Hepatocyte (in vitro differentiated cells): ENCODE data around the gene GRIK4. TPM values are rescaled to one million over a fixed set of nuclear protein-coding genes. Genes with fewer than 3 reads are reported as not detected.

Experiments
- DNase-seq: peaks from one replicate; pipeline ENCODE4 v3.0.0-alpha.2; 2016; ENCODE audit warnings: low spot score
- H2AFZ ChIP-seq: fragments of 200-600 bp; sonication (generic); 2 replicates; pipeline ENCODE4 v1.6.0; 2016; ENCODE audit warnings: antibody characterized with exemption, mild to moderate bottlenecking
- H3K27ac ChIP-seq: fragments of 200-600 bp; sonication (generic); 2 replicates; pipeline ENCODE4 v1.5.1; 2016; ENCODE audit warnings: mild to moderate bottlenecking
- H3K27me3 ChIP-seq: fragments of 200-600 bp; sonication (generic); 2 replicates; pipeline ENCODE4 v1.6.1; 2016
- H3K36me3 ChIP-seq: fragments of 200-600 bp; sonication (generic); replicated peaks from 2 replicates; pipeline ENCODE4 v1.5.1; 2016; ENCODE audit warnings: low read depth; ENCODE audit not compliant: insufficient read depth
- H3K4me1 ChIP-seq: fragments of 200-600 bp; sonication (generic); 2 replicates; pipeline ENCODE4 v1.5.1; 2016; ENCODE audit warnings: mild to moderate bottlenecking, moderate library complexity; ENCODE audit not compliant: insufficient read depth
- H3K4me2 ChIP-seq: fragments of 200-600 bp; sonication (generic); 2 replicates; pipeline ENCODE4 v1.6.0; 2016
- H3K4me3 ChIP-seq: fragments of 200-600 bp; sonication (generic); 2 replicates; pipeline ENCODE4 v1.5.1; 2016; ENCODE audit warnings: mild to moderate bottlenecking
- H3K79me2 ChIP-seq: fragments of 200-600 bp; sonication (generic); 2 replicates; pipeline ENCODE4 v1.6.0; 2017; ENCODE audit warnings: mild to moderate bottlenecking
- H3K9me2 ChIP-seq: fragments of 200-600 bp; sonication (generic); replicated peaks from 2 replicates; pipeline ENCODE4 v1.6.0; 2017; ENCODE audit warnings: mild to moderate bottlenecking; ENCODE audit not compliant: insufficient read depth
- H3K9me3 ChIP-seq: fragments of 200-600 bp; sonication (generic); 2 replicates; pipeline ENCODE4 v1.5.1; 2016; ENCODE audit warnings: low read depth, mild to moderate bottlenecking
- H4K20me1 ChIP-seq: fragments of 200-600 bp; sonication (generic); 2 replicates; pipeline ENCODE4 v1.6.0; 2016; ENCODE audit warnings: mild to moderate bottlenecking; ENCODE audit not compliant: insufficient read depth, poor library complexity, severe bottlenecking
- EZH2 ChIP-seq: fragments of 200-600 bp; sonication (generic); IDR thresholded peaks from 2 replicates; pipeline ENCODE4 v1.6.1; 2016; ENCODE audit warnings: antibody characterized with exemption, mild to moderate bottlenecking, borderline replicate concordance
- EZH2phosphoT487 ChIP-seq: fragments of 200-600 bp; sonication (generic); IDR thresholded peaks from one replicate; pipeline ENCODE4 v1.6.1; 2018; ENCODE audit warnings: antibody characterized with exemption, mild to moderate bottlenecking, low read depth, moderate library complexity; ENCODE audit not compliant: unreplicated experiment, severe bottlenecking
- WGBS: methylation state at CpG from one replicate; pipeline ENCODE4 v1.1.6; 2016; ENCODE audit warnings: low lambda C conversion rate; ENCODE audit errors: missing lambda C conversion rate; 5-methylcytosine and 5-hydroxymethylcytosine counted together
- polyA plus RNA-seq: library from polyadenylated mRNA; unstranded; fragments of >200 nt; fragmentation: Nextera tagmentation; extraction: Ambion mirVana; gene quantifications from 2 replicates; pipeline ENCODE4 v1.2.1, GENCODE V29; 2016
- total RNA-seq: library from RNA; depleted of rRNA; stranded (reverse); fragments of >200 nt; gene quantifications from 2 replicates; pipeline ENCODE4 v1.2.3, GENCODE V29; 2014
- TF ChIP-seq, protein P1 (sequence below): fragments of 200-600 bp; sonication (generic); IDR thresholded peaks from 2 replicates; pipeline ENCODE4 v1.5.1; 2016; ENCODE audit warnings: antibody characterized with exemption, mild to moderate bottlenecking; ENCODE audit not compliant: poor library complexity

The GRIK4 gene
- total and polyA plus RNA-seq, 2 experiments from 2014 or later: 1.5 to 2.3 TPM

DNA sequence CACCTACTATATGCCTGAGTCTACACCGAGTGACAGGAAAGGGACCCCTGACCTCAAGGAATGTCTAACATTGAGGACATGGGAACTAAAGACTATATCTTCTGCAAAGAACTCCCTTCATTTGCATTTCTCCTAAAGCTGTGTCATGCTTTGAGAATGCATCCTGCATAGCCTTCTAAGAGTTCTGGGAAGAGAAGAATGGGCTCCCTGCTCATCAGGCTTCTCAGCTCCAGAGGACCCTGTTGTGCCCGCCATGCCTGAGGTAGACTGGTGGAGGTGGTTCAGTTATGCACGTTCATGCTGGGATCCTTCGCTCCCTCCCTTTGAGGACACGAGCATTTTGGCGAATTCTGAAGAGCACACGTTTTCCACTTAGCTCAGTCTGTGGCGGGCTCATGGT, 63.3 kb downstream of the GRIK4 start:
- no peak overlapping the region for H3K4me2 ChIP-seq
- H3K4me1 ChIP-seq: no peaks in the 10 kb centered on the region
- H2AFZ ChIP-seq: no peak overlapping the region
- no peak overlapping the region for H3K27ac ChIP-seq
- H4K20me1 ChIP-seq: no peaks in the 10 kb centered on the region
- H3K9me3 ChIP-seq: no peaks in the 10 kb centered on the region
- H3K36me3 ChIP-seq: no peaks in the 10 kb centered on the region
- no peak overlapping the region for H3K4me3 ChIP-seq
- DNase-seq: no peak
- WGBS: 79% methylated on average over 8 of the region's 8 CpGs
- TF ChIP-seq EZH2phosphoT487 (no peak), EZH2 (no peak)
- TF ChIP-seq, protein P1, sequence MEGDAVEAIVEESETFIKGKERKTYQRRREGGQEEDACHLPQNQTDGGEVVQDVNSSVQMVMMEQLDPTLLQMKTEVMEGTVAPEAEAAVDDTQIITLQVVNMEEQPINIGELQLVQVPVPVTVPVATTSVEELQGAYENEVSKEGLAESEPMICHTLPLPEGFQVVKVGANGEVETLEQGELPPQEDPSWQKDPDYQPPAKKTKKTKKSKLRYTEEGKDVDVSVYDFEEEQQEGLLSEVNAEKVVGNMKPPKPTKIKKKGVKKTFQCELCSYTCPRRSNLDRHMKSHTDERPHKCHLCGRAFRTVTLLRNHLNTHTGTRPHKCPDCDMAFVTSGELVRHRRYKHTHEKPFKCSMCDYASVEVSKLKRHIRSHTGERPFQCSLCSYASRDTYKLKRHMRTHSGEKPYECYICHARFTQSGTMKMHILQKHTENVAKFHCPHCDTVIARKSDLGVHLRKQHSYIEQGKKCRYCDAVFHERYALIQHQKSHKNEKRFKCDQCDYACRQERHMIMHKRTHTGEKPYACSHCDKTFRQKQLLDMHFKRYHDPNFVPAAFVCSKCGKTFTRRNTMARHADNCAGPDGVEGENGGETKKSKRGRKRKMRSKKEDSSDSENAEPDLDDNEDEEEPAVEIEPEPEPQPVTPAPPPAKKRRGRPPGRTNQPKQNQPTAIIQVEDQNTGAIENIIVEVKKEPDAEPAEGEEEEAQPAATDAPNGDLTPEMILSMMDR: no peak
- no peaks in the 10 kb centered on the region for H3K79me2 ChIP-seq
- peaks cover 9% of the 10 kb centered on the region for H3K27me3 ChIP-seq
- H3K9me2 ChIP-seq: no peaks in the 10 kb centered on the region

DNA sequence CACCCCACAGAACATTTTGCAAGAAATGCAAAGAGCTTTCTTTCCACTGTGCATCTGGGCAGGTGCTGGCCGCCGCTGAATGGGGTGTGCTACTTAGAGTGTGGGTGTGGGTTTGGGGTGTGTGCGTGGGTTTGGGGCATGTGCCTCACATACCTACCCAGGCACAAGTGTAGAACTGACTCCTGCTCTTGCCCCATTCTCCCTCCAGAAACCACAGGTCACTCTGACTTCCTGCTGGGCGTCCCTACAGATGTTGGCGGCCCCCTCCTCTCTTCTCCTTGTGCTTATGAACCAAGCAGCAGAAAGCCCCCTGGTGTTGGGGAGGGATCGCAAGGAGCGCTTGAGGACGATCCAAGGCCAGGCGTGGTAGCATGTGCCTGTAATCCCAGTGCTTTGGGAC, 63.9 kb downstream of the GRIK4 start:
- no peaks in the 10 kb centered on the region for H4K20me1 ChIP-seq
- H2AFZ ChIP-seq: no peak overlapping the region
- H3K9me3 ChIP-seq: no peaks in the 10 kb centered on the region
- H3K9me2 ChIP-seq: no peaks in the 10 kb centered on the region
- no peak overlapping the region for H3K4me2 ChIP-seq
- H3K4me1 ChIP-seq: no peaks in the 10 kb centered on the region
- H3K27ac ChIP-seq: no peak overlapping the region
- no peaks in the 10 kb centered on the region for H3K79me2 ChIP-seq
- H3K4me3 ChIP-seq: no peak overlapping the region
- TF ChIP-seq EZH2phosphoT487: no peak
- TF ChIP-seq EZH2: no peak
- TF ChIP-seq, protein P1: no peak
- no peaks in the 10 kb centered on the region for H3K36me3 ChIP-seq
- DNase-seq: no peak
- H3K27me3 ChIP-seq: peaks cover 9% of the 10 kb centered on the region
- 85% methylated on average over 9 of the region's 9 CpGs for WGBS

DNA sequence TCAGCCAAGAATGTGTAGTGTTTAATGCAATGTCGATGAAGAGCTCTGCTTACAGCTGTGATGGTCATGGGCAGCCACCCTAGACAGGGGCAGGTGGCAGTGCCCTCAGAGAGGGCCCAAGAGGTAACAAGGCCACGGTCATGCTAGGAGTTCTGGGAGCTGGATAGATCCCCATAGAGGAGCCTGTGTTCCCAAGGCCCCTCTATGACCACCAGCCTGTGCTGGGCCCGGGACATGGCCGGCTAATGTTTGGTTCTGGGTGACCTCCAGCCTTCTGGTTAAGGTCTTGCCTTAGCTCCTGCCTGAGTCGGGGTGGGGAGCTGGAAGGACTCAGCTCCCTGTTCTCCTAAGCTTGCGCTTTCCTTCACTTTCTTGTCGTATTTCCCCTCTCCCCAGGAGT, 65.1 kb downstream of the GRIK4 start:
- 92% methylated on average over 7 of the region's 7 CpGs for WGBS
- H3K4me1 ChIP-seq: no peaks in the 10 kb centered on the region
- H2AFZ ChIP-seq: no peak overlapping the region

DNA sequence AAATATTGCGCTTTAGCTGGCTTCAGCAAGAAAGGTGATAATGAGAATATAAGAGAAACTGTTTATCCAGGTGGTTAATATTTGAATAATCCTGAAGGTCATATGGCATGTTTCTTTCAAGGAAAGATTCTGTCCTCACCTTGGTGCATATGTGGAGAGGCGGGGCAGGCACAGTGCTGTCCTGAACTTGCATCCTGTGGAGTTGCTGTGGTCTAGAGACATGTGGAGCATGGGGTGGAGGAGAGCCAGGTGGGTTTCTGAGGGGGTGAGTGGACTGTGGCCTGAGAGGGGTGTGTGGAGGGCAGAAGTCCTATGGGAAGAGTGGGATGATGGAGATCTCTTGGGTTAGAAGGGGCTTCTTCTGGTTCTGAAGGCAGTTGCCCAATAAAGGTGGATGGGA, 65.5 kb downstream of the GRIK4 start:
- Histone ChIP-seq H3K79me2 (no peaks in the 10 kb centered on the region), H3K4me1 (no peaks in the 10 kb centered on the region), H3K36me3 (no peaks in the 10 kb centered on the region), H3K4me3 (no peak overlapping the region), H3K9me3 (no peaks in the 10 kb centered on the region), H4K20me1 (no peaks in the 10 kb centered on the region), H3K27me3 (peaks cover 9% of the 10 kb centered on the region), H2AFZ (no peak overlapping the region), H3K27ac (no peak overlapping the region), H3K4me2 (no peak overlapping the region), H3K9me2 (no peaks in the 10 kb centered on the region)
- TF ChIP-seq, protein P1: no peak
- TF ChIP-seq EZH2phosphoT487 (no peak), EZH2 (no peak)
- 90% methylated on average over 2 of the region's 2 CpGs for WGBS
- DNase-seq: no peak

More for the DNA sequence above, 65.1 kb downstream of the GRIK4 start:
- H3K36me3 ChIP-seq: no peaks in the 10 kb centered on the region
- H3K79me2 ChIP-seq: no peaks in the 10 kb centered on the region
- no peak overlapping the region for H3K27ac ChIP-seq
- no peaks in the 10 kb centered on the region for H3K9me2 ChIP-seq
- H3K9me3 ChIP-seq: no peaks in the 10 kb centered on the region
- no peak for TF ChIP-seq EZH2
- no peaks in the 10 kb centered on the region for H4K20me1 ChIP-seq
- H3K4me2 ChIP-seq: no peak overlapping the region
- H3K27me3 ChIP-seq: peaks cover 9% of the 10 kb centered on the region
- DNase-seq: no peak
- H3K4me3 ChIP-seq: no peak overlapping the region
